GM18858 (cell line): Measurements from ENCODE around the gene PICALM.

ENCODE experiments used
- ATAC-seq: cut with Tn5 transposase; IDR thresholded peaks from one replicate; pipeline ENCODE4 v1.9.1; 2021; ENCODE audit not compliant: unreplicated experiment

Gene PICALM

GRCh38 chr11:86079421-86079820, 10.5 kb upstream of the PICALM start:
- ATAC-seq, result no peak

DNA sequence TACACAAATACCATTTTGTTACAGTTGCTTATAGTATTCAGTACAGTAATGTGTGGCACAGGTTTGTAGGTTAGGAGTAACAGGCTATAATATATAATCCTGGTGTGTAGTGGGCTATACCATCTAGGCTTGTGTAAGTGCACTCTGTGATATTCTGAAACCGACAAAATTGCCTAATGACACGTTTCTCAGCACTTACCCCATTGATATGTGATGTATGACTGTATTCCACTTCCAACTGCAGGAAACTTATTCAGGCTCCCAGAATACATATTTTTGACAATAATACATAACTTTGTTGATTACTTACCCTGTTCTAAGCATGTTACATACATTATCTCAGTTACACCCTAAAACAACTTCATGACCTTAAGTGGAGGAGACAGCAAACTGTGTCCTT, 5.1 kb upstream of the PICALM start:
- no peak for ATAC-seq

GRCh38 chr11:86072211-86072610, 3.3 kb upstream of the PICALM start:
- ATAC-seq, result no peak

- ATAC-seq, result no peak
These were observed 1.5 kb upstream of the PICALM start for GRCh38 chr11:86070142-86071056.

DNA sequence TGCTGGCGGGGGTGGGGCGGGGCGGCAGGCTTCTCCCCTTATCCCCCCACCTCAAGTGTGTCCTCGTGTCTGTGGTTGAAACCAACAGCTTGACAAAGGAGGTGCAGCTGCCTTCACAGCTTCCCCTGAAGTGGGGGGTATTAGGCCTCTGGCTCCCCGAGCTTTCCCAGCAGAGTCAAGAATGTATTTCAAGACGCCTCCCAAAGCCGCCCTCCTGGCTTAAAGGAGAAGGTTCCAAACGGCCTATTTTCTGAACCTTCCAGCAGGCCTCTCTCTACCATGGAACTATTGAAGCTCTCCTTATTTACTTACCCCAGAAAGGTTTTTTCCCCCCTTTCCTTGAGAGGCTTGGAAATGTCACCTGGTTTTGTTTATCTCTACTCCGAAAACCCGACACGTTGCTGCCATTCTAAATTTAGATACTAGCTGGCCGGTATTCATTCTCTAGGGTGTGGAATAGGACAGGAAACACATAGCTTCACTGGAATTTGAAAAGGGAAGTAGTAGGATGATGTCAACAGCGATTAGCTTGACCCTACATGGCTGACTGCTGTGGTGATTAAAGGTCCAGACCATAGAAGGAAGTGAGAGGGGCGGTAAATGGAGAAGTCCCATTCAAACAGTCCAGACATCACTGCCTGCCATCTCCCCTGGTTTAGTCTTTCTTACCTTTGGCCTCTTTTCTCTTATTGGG, 671 bp upstream of the PICALM start:
- ATAC-seq, result peak; percentile 12

GRCh38 chr11:86068138-86068871, 579 bp downstream of the PICALM start:
- no peak for ATAC-seq

DNA sequence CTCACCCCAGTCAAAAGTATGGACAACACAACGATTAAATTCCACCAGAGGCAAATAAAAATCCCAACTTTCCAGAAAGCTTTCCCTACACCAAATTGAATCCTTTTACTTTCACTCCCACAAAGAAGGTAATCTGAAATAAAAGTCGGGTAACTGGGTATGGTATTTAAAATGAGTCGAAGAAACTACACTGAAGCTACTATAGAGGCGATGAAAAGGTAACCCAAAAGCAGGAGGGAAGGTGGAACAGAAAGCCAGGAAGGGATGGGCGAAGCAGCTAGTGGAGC, 1.1 kb downstream of the PICALM start:
- ATAC-seq, result no peak

DNA sequence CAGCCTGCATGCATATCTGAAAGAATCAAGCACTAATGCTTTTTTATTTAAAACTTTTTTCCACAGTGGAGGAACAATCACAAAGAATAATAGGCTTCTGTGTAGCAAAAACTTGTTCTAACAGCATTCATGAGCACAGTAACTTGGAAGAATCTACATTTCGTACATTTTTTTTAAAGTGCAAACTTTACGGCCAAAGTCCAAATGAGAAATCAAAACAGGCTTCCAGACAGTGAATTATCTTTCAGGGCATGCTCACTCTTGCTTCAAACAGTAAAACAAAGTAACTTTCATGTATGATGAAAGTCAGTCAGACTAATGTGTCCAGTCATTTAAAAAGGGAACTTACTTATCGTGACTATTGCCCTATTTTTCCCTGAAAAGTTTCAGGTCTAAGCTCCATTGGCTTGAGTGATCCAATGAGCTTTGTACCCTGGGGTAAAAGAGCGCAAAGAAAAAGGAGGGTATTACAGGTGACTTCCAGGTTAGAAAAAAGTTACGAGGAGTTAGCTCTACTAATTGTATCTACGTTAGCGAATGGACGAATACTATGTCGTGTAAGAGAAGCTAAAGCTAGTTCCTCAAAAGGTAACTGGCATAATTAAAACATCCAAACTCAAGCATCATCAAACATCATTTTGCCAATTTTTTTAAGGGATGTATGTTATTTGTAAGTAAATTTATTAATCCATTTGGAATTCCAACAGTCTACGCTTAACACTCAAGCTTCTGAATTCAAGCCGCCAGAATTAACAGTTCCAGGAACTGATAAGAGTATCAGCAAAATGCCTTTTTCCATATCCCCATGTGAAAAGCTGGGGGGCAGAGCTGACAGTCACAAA, 1.7 kb downstream of the PICALM start:
- ATAC-seq, result no peak

- no peak for ATAC-seq
These were observed 2.3 kb downstream of the PICALM start for GRCh38 chr11:86066657-86067008.

DNA sequence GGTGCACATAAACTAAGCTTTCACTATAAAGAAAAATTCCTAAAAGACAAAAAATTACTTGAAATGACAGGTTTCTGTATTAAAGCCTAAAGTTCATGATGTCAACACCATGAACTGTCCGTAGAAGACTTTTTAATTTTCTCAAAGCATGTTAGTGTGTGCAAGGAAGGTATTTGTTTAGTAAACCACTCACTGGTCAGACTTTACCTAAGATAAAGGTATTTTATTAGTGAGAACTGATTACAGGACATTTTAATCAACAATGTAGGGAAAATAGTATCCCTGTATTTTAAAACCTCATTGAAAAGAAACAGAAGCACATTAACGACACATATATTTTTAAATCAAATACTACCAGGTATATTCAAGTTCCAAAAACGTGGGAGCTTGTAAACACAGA, 2.9 kb downstream of the PICALM start:
- no peak for ATAC-seq

- ATAC-seq, result no peak
These were observed 4.6 kb downstream of the PICALM start for GRCh38 chr11:86064220-86064803.

GRCh38 chr11:86063536-86063935, 5.3 kb downstream of the PICALM start:
- no peak for ATAC-seq

DNA sequence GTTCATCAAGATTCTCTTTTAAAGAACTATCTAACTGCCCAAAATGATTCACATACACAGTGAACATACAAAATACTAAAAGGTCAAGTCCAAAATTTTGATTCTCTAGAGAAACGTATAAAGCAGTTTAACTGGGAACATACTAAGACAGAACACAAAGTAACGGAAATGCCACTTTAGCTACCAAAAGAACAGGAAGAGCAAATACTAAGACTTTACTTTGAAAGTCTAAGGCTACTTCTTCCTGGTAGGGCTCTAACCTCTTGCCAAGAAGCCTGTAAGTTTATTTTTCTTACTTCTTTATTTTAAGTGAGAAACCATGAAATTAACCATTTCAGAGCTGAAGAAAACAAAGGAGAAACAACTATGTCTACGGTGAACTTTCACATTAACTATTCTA, 6.2 kb downstream of the PICALM start:
- no peak for ATAC-seq

- ATAC-seq, result no peak
These were observed 7.2 kb downstream of the PICALM start for GRCh38 chr11:86061483-86062205.

DNA sequence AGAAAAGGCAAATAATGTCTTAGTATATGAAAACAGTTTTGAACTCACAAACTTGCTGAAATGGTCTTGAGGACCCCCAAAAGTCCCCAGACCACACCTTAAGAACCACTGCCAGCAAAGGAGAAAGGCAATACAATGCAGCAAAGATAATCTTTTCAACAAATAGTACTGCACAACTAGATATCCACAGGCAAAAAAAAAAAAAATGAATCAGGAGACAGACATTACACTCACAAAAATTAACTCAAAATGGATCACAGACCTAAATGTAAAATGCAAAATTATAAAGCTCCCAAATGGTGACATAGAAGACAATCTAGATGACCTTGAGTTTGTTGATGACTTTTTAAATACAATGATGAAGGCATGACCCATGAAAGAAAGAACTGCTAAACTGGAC, 8.3 kb downstream of the PICALM start:
- ATAC-seq, result no peak

DNA sequence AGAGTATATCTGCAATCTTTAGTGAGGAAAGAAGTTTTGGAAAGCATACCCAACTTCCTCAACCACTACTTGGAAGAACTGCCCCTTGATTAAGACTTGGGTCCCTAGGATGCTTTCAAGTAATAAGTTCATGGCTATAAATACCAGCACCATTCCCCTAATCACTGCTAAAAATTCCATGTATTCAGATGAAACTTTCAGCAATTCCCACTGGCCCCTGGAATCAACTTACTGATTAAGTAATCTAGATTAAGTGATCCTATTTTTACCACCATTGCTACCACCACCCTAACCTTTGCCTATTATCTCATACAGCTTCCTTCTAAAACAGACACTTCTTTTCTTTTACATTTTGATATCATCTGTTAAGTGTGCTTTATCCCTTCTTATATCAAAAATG, 10.5 kb downstream of the PICALM start:
- ATAC-seq, result no peak

GRCh38 chr11:86056351-86056854, 12.5 kb downstream of the PICALM start:
- ATAC-seq, result no peak

- ATAC-seq, result no peak
These were observed 15.9 kb downstream of the PICALM start for GRCh38 chr11:86052693-86053641.
